ENCODE results near the gene ZXDA.

ZXDA gene

DNA sequence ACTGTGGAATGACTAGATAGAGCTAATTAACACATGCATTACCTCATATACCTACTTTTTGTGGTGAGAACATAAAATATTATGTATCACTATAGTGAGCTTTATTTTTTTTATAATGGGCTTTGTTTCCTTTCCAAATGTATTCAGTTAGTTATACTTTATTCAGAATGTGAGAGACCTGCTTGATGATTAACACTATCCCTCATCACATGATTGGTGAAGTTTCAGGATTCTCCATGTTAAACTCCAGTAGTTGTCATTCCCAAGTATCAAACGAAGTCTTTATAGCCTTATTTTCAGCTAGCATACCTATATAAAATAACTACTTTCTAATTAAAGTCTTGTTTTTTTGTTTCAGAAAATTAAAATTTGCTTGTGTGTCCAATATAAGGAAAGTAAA, 8.8 kb downstream of the ZXDA start:
- TF ChIP-seq, protein P1, sequence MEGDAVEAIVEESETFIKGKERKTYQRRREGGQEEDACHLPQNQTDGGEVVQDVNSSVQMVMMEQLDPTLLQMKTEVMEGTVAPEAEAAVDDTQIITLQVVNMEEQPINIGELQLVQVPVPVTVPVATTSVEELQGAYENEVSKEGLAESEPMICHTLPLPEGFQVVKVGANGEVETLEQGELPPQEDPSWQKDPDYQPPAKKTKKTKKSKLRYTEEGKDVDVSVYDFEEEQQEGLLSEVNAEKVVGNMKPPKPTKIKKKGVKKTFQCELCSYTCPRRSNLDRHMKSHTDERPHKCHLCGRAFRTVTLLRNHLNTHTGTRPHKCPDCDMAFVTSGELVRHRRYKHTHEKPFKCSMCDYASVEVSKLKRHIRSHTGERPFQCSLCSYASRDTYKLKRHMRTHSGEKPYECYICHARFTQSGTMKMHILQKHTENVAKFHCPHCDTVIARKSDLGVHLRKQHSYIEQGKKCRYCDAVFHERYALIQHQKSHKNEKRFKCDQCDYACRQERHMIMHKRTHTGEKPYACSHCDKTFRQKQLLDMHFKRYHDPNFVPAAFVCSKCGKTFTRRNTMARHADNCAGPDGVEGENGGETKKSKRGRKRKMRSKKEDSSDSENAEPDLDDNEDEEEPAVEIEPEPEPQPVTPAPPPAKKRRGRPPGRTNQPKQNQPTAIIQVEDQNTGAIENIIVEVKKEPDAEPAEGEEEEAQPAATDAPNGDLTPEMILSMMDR (IDR thresholded peaks at IDR 0.05) = no peak

DNA sequence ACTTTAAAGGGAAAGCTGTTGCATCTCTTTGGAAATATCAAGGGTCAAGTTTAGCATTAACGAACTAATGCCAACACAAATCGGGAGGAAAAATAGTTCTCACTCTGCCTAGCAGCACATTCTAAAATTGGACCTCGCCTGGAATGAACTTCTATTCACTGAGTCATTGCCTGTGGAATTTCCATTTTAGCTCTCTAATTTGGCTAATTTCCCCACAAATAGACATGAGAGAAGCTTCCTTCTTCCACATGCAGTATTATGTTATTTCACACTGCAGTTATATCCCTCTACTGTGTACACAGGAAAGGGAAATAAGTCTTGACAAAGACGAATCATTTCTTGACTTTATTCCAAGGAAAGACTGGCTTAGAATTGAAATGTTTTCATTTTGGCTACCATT, 9.3 kb downstream of the ZXDA start:
- TF ChIP-seq, protein P1 (IDR thresholded peaks at IDR 0.05) = no peak

DNA sequence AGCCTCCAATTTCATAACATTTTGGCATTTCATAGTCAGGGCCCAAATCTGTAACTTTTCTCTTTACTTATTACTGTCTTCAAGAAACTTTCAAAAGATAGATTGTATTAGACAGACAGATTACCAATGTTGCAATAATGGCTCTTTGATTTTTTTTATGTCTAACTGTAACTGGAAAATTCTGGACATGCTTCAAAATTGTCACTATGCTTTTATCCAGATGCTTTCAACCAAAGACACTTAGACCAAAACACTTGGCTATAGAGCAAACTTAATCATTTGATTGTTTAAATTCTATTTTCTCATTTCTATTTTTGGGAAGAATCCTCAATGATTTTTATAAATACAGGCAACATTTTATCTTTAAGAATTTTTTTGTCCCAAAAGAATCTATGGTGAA, 10.4 kb downstream of the ZXDA start:
- TF ChIP-seq, protein P1 (IDR thresholded peaks at IDR 0.05) = no peak

DNA sequence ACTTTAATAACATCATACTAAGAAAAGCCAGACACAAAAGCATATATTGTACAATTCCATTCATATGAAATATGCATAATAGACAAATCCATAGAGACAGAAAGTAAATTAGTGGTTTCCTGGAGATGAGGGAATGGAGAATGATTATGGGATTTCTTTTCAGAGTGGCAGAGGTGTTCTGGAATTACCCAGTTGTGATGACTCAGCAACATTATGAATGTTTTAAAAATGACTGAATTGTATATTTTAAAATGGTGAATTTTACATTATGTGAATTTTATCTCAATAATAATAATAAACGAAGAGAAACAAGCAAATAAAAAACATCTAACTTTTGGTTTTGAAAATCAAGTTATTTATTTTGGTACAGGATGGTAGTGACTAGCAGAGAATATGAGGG, 11.2 kb downstream of the ZXDA start:
- TF ChIP-seq, protein P1 (IDR thresholded peaks at IDR 0.05) = no peak

DNA sequence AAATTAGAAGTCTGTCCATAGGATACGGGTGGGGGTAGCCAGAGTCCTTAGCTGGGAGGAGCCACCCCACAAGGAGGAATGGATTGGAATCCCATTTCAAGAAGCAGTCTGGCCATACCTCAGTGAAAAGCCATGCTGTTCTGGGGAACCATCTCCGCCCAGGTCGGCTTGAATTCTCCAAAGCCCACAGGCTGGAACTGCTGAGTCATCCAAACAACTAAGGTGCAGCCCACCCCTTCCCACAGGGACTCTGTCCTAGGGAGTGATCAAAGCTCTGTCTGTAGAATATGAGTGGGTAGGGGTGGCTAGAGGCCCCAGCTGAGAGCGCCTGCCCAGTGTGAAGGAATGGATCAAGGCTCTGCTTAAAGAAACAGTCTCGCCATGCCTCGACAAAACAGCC, 38.8 kb downstream of the ZXDA start:
- TF ChIP-seq, protein P1 (IDR thresholded peaks at IDR 0.05) = no peak

Data from LNCAP (cell line).